Activated CD8-positive, alpha-beta memory T cell treated with anti-CD3 and anti-CD28 coated beads for 4 hours (primary cell): ENCODE data around the gene CLK1.
A peak's percentile ranks its signal among the peaks of the same experiment; 100 is the strongest.

Experiments
- DNase-seq, 2 donors: peaks; one replicate each; pipeline ENCODE4 v3.0.0-alpha.2; 2020; ENCODE audit warnings: low read depth in 2 of 2

The CLK1 gene

GRCh38 chr2:200811333-200812121 is 52.9 kb downstream of the CLK1 start, which contains the start of gene BZW1:
Gene BZW1 (plus strand): TSS chr2:200811910. CDS start chr2:200813218, 1,308 bp downstream.
- DNase-seq = peak; percentile 93 to 95

GRCh38 chr2:200810998-200811332 is 53.5 kb downstream of the CLK1 start:
- DNase-seq = no peak

- no peak for DNase-seq
Observed at GRCh38 chr2:200810252-200810997, 54.0 kb downstream of the CLK1 start.

- DNase-seq = no peak
Observed at GRCh38 chr2:200809506-200810251, 54.8 kb downstream of the CLK1 start.
